ENCODE measurements around the gene LHX5.

LHX5 gene

GRCh38 chr12:113464852-113465719 lies 6.6 kb downstream of the LHX5 start:
- no peak for DNase-seq

- DNase-seq: no peak
Observed at GRCh38 chr12:113464452-113464775, 7.3 kb downstream of the LHX5 start.

GRCh38 chr12:113463746-113464451 lies 7.8 kb downstream of the LHX5 start:
- no peak for DNase-seq

GRCh38 chr12:113462998-113463745 lies 8.5 kb downstream of the LHX5 start:
- no peak for DNase-seq

- peak; percentile 70 to 74 for DNase-seq
Observed at GRCh38 chr12:113462117-113462774, 9.4 kb downstream of the LHX5 start.

GRCh38 chr12:113461666-113462065 lies 10.0 kb downstream of the LHX5 start:
- no peak for DNase-seq

- DNase-seq: no peak
Observed at GRCh38 chr12:113459981-113460380, 11.7 kb downstream of the LHX5 start.

GRCh38 chr12:113457710-113458109 lies 14.0 kb downstream of the LHX5 start:
- DNase-seq: no peak

GRCh38 chr12:113457185-113457584 lies 14.5 kb downstream of the LHX5 start:
- no peak for DNase-seq

GRCh38 chr12:113456761-113457160 lies 14.9 kb downstream of the LHX5 start:
- DNase-seq: no peak

- no peak for DNase-seq
Observed at GRCh38 chr12:113456199-113456598, 15.5 kb downstream of the LHX5 start.

GRCh38 chr12:113453330-113453729 lies 18.3 kb downstream of the LHX5 start:
- no peak for DNase-seq

GRCh38 chr12:113452458-113452857 lies 19.2 kb downstream of the LHX5 start:
- DNase-seq: no peak

GRCh38 chr12:113449839-113450238 lies 21.8 kb downstream of the LHX5 start:
- DNase-seq: no peak

- no peak for DNase-seq
Observed at GRCh38 chr12:113449299-113449698, 22.4 kb downstream of the LHX5 start.

GRCh38 chr12:113448873-113449272 lies 22.8 kb downstream of the LHX5 start:
- DNase-seq: no peak

- no peak for DNase-seq
Observed at GRCh38 chr12:113445544-113446171, 26.0 kb downstream of the LHX5 start.

- no peak for DNase-seq
Observed at GRCh38 chr12:113443030-113443539, 28.6 kb downstream of the LHX5 start.

- DNase-seq: no peak
Observed at GRCh38 chr12:113440947-113441782, 30.5 kb downstream of the LHX5 start.

- DNase-seq: no peak
Observed at GRCh38 chr12:113440336-113440735, 31.3 kb downstream of the LHX5 start.

GRCh38 chr12:113439606-113440030 lies 32.1 kb downstream of the LHX5 start:
- no peak for DNase-seq

- DNase-seq: no peak
Observed at GRCh38 chr12:113439301-113439597, 32.4 kb downstream of the LHX5 start.
